GM13977 (cell line): Measurements from ENCODE around the gene UCP3.

Experiments used
- DNase-seq: peaks from one replicate; pipeline ENCODE4 v3.0.0; 2012; ENCODE audit warnings: low spot score
- in situ Hi-C: fragments of 300-500 bp; cut with MboI; formaldehyde crosslinking; loops from one replicate; pipeline ENCODE4 v1.12.0; 2022; ENCODE audit warnings: low sequenced_read_pairs, low pct_unique_long_range_greater_than_20kb, mixed read lengths, inconsistent platforms; ENCODE audit not compliant: unreplicated experiment
- TF ChIP-seq, protein P1 (sequence below): IDR thresholded peaks from 2 replicates; pipeline ENCODE4 v1.5.1; 2012; ENCODE audit warnings: mild to moderate bottlenecking, control low read depth; ENCODE audit not compliant: insufficient read depth; ENCODE audit errors: extremely low read depth, missing control alignments

Gene UCP3

DNA sequence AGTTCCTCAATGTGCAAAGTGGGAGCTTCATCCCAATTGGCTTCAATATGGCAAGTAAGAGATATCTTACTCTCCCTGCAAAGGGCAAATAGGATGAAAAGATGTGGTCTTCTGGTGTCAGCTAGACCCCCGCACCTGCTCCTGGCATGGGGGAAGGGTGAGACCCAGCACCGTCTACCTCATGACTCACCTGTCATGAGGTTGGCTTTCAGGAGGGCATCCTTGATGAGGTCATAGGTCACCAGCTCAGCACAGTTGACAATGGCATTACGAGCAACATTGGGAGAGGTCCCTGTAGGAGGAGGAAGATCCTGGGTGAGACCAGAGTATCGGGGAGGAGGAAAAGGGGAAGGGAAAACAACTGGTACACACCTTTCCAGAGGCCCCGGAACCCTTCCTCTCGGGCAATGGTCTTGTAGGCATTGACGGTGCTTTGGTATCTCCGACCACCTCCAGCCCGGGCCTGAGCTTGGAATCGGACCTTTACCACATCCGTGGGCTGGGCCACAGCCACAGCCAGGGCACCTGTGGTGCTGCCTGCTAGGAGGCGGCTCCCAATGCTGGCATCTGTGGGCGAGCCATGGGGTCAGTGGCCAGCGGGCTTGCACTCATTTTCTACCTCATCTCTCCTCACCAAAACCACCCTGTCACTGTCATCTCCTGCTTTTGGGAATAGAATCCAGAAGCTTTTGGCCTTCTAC lies 32.3 kb downstream of the UCP3 start:
- in situ Hi-C loops, result no loop called here
- no peak for DNase-seq
- TF ChIP-seq, protein P1, sequence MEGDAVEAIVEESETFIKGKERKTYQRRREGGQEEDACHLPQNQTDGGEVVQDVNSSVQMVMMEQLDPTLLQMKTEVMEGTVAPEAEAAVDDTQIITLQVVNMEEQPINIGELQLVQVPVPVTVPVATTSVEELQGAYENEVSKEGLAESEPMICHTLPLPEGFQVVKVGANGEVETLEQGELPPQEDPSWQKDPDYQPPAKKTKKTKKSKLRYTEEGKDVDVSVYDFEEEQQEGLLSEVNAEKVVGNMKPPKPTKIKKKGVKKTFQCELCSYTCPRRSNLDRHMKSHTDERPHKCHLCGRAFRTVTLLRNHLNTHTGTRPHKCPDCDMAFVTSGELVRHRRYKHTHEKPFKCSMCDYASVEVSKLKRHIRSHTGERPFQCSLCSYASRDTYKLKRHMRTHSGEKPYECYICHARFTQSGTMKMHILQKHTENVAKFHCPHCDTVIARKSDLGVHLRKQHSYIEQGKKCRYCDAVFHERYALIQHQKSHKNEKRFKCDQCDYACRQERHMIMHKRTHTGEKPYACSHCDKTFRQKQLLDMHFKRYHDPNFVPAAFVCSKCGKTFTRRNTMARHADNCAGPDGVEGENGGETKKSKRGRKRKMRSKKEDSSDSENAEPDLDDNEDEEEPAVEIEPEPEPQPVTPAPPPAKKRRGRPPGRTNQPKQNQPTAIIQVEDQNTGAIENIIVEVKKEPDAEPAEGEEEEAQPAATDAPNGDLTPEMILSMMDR, result no peak

DNA sequence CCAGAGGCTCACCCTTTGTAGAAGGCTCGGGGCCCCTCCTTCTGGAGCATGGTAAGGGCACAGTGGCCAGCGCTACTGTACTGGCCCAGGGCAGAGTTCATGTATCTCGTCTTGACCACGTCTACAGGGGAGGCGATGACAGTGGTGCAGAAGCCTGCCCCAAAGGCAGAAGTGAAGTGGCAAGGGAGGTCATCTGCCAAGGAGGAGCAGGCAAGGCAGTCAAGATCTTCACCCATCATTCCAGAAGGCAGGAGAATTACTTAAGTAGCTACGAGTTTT lies 33.5 kb downstream of the UCP3 start:
- in situ Hi-C loops, result no loop called here
- TF ChIP-seq, protein P1, result no peak
- no peak for DNase-seq

DNA sequence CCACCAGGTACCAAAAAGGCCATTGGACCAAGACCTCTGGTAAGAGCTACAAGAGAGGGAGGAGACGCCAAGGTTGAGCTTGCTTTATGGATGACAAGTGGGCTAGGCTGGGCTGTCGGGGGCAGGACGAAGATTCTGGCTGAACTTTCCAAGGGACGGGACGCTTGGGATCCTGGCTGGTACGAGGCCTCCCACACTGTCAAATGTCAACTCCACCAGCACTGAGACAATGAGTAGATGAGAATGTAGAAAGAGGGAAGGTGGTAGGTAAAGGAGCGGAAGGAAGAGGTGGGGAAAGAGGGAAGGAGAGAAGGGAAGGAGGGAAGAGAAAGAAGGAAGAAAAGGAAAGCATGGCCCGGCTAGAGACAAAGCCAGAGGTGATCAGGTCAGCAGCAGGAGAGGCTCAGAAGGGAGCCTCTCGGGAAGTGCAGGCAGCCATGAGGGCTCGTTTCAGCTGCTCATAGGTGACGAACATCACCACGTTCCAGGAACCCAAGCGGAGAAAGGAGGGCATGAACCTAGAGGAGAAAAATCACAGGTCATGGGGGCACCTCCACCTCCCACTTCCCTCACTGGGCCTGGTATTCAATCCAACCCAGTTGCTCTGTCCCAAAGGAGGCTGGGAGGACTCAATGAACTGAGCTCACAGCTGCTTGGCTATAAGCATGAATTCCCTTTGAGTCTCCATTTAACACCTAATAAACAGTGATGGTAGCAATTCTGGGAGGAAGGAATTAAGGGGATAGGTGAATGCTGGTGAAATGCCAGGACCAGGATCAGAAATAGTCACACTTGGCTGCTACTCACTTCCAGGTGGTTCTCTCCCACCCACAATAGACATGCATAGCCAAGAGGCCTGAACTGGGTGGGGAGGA lies 34.0 kb downstream of the UCP3 start:
- TF ChIP-seq, protein P1, result no peak
- no peak for DNase-seq
- in situ Hi-C loops, result loop anchor here (25.0 kb wide), 1 partner anchor 337 kb away; the partner anchor contains the start of gene P4HA3

DNA sequence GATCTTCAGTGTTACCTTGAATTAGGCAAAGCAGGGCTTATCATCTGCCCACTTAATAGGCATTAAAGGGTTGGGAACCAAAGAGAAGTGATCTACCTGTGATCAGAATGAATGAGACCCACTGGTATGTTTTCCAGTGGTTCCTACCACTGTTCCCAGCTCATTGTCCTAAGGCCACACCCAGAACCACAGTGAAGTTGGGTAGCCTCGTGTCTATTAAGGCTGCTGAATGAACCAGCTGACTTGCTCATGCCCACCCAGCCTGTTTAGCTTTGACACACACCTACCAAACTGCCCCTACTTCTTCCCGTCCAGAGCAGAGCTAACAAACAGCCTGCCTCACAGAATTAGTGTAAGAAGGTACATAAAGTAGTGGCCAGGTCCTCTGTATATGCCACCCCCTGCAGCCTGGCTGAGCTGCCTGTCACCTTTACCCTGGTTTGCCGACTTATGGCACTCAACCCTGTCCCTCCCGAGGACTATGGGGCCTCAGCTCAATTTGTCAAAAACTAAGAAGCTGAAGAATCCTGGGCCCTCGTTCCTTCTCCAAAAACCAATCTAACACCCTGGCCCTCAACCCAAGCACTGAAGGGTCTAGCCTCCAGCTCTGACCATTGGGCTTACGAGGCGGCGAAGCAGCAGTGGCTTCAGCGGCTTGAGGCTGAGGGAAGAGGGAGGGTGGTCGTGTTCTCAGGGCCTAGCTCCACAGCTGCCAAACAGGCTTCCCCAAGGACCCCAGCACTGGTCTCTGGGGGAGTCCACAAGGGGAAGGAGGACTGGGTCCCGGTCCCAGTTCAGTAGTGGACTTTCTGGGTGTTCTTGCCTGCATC lies 36.0 kb downstream of the UCP3 start:
- TF ChIP-seq, protein P1, result no peak
- in situ Hi-C loops, result loop anchor here (25.0 kb wide), 1 partner anchor 339 kb away; the partner anchor contains the start of gene P4HA3
- DNase-seq, result no peak

DNA sequence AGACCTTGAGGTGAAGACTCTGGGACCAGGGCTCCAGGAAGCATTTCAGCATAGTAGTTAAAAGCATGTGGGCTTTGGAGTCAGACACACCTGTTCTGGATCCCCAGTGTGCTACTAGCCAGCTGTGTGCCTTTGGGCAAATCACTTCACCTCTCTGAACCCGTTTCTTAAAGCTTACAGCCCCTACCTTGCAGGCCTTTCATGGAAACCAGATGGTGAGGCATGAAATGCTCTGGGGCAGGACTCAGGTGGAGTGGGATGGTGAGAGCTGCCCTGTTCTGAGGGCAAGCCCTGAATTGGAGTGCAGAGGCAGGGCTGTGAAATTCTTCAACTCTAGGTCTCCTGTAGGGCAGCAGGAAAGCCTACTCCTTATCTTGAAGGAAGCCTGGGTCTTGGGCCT lies 36.7 kb downstream of the UCP3 start:
- no peak for DNase-seq
- in situ Hi-C loops, result loop anchor here (25.0 kb wide), 1 partner anchor 340 kb away; the partner anchor contains the start of gene P4HA3
- TF ChIP-seq, protein P1, result no peak

DNA sequence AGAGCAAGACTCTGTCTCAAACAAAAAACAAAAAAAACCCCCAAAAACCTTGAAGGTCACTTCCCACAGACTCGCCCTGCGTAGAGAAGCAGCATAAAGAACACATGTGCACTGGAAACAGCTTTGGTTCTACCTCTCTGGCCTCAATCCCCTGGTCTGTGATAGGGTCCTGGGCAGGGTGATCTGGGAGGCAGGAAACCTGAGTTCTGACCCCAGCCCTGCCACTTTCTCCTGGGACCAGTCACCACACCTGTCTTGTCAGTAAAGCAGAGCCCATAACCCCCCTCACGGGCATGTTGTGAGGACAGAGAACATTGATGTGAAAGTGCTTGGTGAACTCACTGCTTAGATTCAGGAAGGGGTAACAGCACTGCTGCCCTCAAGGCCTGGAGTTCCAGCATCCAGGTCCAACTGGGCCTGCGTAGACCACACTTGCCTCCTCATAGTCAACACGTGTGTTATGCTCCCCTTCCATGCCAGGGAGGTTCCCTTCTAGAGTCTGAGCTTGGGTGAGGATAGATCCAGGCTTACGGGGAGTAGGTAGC lies 37.6 kb downstream of the UCP3 start:
- no peak for DNase-seq
- in situ Hi-C loops, result loop anchor here (25.0 kb wide), 1 partner anchor 341 kb away; the partner anchor contains the start of gene P4HA3
- TF ChIP-seq, protein P1, result no peak
